NCI-H2029 treated with DMSO at 0.1 percent for 48 hours (cell line): Measurements from ENCODE around the gene SH2D3C.

Experiments used
- DNase-seq: peaks from one replicate; lab custom pipeline; 2025; lab: John Stamatoyannopoulos, UW

Gene SH2D3C

GRCh38 chr9:127738666-127739065 is 39.8 kb downstream of the SH2D3C start:
- no peak for DNase-seq

- no peak for DNase-seq
Measured at GRCh38 chr9:127735530-127736185, 42.8 kb downstream of the SH2D3C start.

- DNase-seq = peak; percentile 90
Measured at GRCh38 chr9:127734747-127735529, 43.5 kb downstream of the SH2D3C start, which contains the start of gene TOR2A. Gene TOR2A, minus strand, starts transcription at chr9:127735294. Its CDS starts 24 bp downstream, at chr9:127735270.

- DNase-seq = no peak
Measured at GRCh38 chr9:127734247-127734746, 44.2 kb downstream of the SH2D3C start.

- no peak for DNase-seq
Measured at GRCh38 chr9:127733614-127734013, 44.9 kb downstream of the SH2D3C start.

- DNase-seq = no peak
Measured at GRCh38 chr9:127732444-127732843, 46.0 kb downstream of the SH2D3C start.

GRCh38 chr9:127731938-127732337 is 46.5 kb downstream of the SH2D3C start:
- DNase-seq = no peak

- DNase-seq = no peak
Measured at GRCh38 chr9:127730799-127731410, 47.6 kb downstream of the SH2D3C start.

- no peak for DNase-seq
Measured at GRCh38 chr9:127730262-127730661, 48.2 kb downstream of the SH2D3C start.

- DNase-seq = no peak
Measured at GRCh38 chr9:127729522-127730256, 48.8 kb downstream of the SH2D3C start.

- DNase-seq = no peak
Measured at GRCh38 chr9:127728808-127729207, 49.7 kb downstream of the SH2D3C start.

- DNase-seq = no peak
Measured at GRCh38 chr9:127726871-127727270, 51.6 kb downstream of the SH2D3C start.

- DNase-seq = no peak
Measured at GRCh38 chr9:127724012-127724411, 54.5 kb downstream of the SH2D3C start.

- DNase-seq = peak; percentile 76
Measured at GRCh38 chr9:127723444-127723843, 55.0 kb downstream of the SH2D3C start.

GRCh38 chr9:127723013-127723412 is 55.5 kb downstream of the SH2D3C start:
- DNase-seq = no peak

GRCh38 chr9:127722055-127722745 is 56.3 kb downstream of the SH2D3C start:
- no peak for DNase-seq

- DNase-seq = no peak
Measured at GRCh38 chr9:127721391-127721821, 57.1 kb downstream of the SH2D3C start.

GRCh38 chr9:127720865-127721227 is 57.6 kb downstream of the SH2D3C start:
- no peak for DNase-seq

GRCh38 chr9:127720031-127720864 is 58.2 kb downstream of the SH2D3C start:
- no peak for DNase-seq

- no peak for DNase-seq
Measured at GRCh38 chr9:127717766-127718165, 60.7 kb downstream of the SH2D3C start.

- DNase-seq = no peak
Measured at GRCh38 chr9:127716412-127716811, 62.1 kb downstream of the SH2D3C start.
